Central memory CD4-positive, alpha-beta T cell (primary cell): Measurements from ENCODE around the gene ARHGAP22.

ENCODE experiments used
- DNase-seq: peaks from one replicate; pipeline ENCODE4 v3.0.0; 2022

ARHGAP22 gene

GRCh38 chr10:48474765-48475365 lies 130.0 kb downstream of the ARHGAP22 start:
- no peak for DNase-seq

- no peak for DNase-seq
These were observed 131.2 kb downstream of the ARHGAP22 start for GRCh38 chr10:48473704-48474103.

GRCh38 chr10:48472501-48473069 lies 132.3 kb downstream of the ARHGAP22 start:
- no peak for DNase-seq

- no peak for DNase-seq
These were observed 133.7 kb downstream of the ARHGAP22 start for GRCh38 chr10:48470893-48471805.

- DNase-seq: no peak
These were observed 134.6 kb downstream of the ARHGAP22 start for GRCh38 chr10:48470115-48470892.

- DNase-seq: no peak
These were observed 135.3 kb downstream of the ARHGAP22 start for GRCh38 chr10:48469516-48470020.

- DNase-seq: no peak
These were observed 135.9 kb downstream of the ARHGAP22 start for GRCh38 chr10:48468866-48469511.

- no peak for DNase-seq
These were observed 136.6 kb downstream of the ARHGAP22 start for GRCh38 chr10:48468130-48468790.

- no peak for DNase-seq
These were observed 137.2 kb downstream of the ARHGAP22 start for GRCh38 chr10:48467669-48468068.

GRCh38 chr10:48466611-48467240 lies 138.1 kb downstream of the ARHGAP22 start:
- DNase-seq: no peak

GRCh38 chr10:48465860-48466521 lies 138.9 kb downstream of the ARHGAP22 start:
- DNase-seq: no peak

GRCh38 chr10:48464871-48465736 lies 139.8 kb downstream of the ARHGAP22 start:
- no peak for DNase-seq

GRCh38 chr10:48464121-48464870 lies 140.6 kb downstream of the ARHGAP22 start:
- DNase-seq: no peak

GRCh38 chr10:48463318-48464003 lies 141.4 kb downstream of the ARHGAP22 start:
- no peak for DNase-seq

GRCh38 chr10:48462482-48463020 lies 142.3 kb downstream of the ARHGAP22 start:
- no peak for DNase-seq

GRCh38 chr10:48461623-48462481 lies 143.0 kb downstream of the ARHGAP22 start:
- DNase-seq: no peak

- no peak for DNase-seq
These were observed 144.7 kb downstream of the ARHGAP22 start for GRCh38 chr10:48460182-48460581.
